ENCODE data around the gene C12orf42.

Gene C12orf42

DNA sequence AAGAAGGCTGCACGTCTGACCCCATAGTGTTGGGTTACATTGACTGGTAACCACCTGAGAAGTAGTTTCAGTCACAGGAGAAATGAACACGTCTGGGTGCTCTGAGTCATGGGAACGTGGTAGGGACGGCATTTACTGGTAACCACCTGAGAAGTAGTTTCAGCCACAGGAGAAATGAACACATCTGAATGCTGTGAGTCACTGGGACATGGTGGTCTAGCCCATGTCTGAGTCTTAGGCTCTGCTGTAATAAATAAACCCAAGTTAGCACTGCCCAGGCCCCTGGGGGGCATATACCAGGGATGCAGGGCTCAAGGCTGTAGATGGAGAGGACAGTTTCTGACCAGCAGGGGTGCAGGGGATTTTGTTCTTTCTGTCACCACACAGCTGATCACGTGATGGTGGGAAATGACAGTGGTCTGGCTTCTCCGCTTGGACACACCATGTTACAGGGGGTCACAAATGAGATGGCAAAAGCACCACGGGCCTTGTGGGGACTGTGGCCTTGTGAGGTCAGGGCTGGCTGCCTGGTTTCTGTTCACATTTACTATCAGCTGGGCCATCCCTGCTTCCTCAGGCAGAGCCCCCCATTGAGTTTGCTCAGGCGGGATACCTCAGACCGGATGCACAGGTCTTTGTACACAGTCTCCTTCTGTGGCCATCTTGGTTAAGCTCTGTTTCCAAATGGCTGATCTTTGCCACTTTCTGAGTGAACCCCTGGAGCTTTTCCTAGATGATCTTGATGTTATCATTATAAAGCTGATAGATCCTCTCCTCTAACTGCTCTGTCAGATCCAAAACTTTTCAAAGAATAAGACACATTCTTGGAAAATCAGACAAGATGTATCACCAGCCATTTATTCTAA is 9.8 kb upstream of the C12orf42 start:
- peak; percentile 96 for ATAC-seq
- Mint-ChIP-seq H3K4me1 (peaks cover 37% of the 10 kb centered on the region), H3K4me3 (peak overlapping the region; percentile 48), H3K27ac (peak overlapping the region; percentile 92), H3K27me3 (no peaks in the 10 kb centered on the region), H3K9me3 (no peaks in the 10 kb centered on the region), H3K36me3 (no peaks in the 10 kb centered on the region)

DNA sequence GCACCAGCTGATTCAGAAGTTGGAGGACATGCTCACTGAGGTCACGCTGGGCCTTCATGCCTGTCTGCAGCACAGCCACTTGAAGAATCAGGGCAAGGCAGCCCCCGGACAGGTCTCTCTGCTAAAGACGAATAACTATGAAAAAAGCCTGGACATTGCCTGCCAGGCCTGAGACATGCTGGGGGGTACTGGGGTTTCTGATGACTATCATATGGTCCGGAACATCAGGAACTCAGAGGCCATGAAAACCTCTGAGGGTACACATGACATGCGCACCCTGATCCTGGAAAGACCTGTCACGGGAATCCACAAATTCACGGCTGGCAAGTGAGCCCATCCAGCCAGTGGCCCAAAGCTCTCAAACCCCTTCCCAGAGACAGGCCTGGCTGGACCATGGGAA is 8.8 kb upstream of the C12orf42 start:
- H3K4me1 Mint-ChIP-seq, result peaks cover 47% of the 10 kb centered on the region
- H3K27me3 Mint-ChIP-seq, result no peaks in the 10 kb centered on the region
- H3K27ac Mint-ChIP-seq, result peak overlapping the region; percentile 92
- no peaks in the 10 kb centered on the region for H3K9me3 Mint-ChIP-seq
- H3K4me3 Mint-ChIP-seq, result no peak overlapping the region
- ATAC-seq, result no peak
- H3K36me3 Mint-ChIP-seq, result no peaks in the 10 kb centered on the region

DNA sequence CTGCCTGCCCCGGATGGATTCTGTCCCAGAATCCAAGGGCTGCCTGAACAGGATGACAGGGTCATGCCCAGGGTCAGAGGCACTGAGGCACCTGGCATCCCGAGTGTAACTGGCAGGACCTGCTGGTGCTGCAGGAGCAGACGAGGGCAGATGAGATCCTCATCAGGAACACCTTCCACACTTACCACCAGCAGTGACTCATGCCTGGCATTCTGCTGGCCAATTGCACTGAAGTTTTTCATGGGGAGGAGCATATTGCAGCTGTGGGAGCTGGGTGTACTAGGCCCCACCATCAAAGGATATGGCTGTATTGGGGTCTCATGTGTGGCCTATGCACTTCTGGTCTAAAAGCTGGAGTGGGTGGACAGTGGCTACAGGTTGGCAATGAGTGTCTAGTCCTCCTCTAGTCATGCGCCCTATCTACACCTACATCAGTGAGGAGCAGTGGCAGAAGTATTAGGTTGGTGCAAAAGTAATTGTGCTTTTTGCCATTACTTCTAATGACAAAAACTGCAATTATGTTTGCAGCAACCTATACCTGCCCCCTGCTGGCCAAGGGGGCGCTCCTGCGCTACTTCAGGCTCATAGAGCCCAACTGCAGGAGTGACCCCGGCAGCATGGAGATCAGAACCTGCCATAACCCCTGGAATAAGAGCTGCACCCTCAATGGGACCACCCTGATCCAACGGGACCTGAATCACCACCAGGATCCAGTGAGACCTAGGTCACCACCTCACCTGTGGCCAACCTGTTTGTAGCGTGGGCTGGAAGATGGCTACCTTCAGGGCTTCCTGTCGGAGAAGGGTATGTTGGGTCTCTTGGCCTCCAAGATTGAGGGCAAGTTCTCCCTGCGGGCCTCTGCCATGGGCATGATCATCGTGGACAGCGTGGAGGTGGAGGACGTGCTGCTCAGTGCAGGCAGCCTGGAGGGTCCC is 8.0 kb upstream of the C12orf42 start:
- H3K4me3 Mint-ChIP-seq, result no peak overlapping the region
- H3K36me3 Mint-ChIP-seq, result no peaks in the 10 kb centered on the region
- H3K27ac Mint-ChIP-seq, result peak overlapping the region; percentile 92
- H3K4me1 Mint-ChIP-seq, result peaks cover 55% of the 10 kb centered on the region
- no peaks in the 10 kb centered on the region for H3K27me3 Mint-ChIP-seq
- H3K9me3 Mint-ChIP-seq, result no peaks in the 10 kb centered on the region
- ATAC-seq, result no peak

DNA sequence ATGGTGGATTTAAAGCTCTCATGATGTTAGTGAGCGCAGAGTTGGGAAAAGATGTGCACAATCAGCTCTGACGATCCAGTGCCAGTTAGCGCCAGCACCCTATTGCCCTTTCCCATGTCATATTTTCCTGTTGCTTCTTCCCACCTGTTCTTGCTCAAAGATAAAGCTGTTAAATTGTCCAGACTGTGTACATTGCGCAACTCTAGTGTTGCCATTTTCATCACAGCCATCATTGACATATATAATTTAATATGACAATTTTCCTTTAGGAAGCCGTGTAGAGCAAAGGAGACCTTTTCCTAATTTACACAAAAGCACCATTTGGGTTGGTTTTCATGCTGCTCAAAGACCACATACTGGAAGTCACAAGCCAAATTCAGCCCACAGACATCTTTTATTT is 5.7 kb upstream of the C12orf42 start:
- H3K27me3 Mint-ChIP-seq, result no peaks in the 10 kb centered on the region
- peak overlapping the region; percentile 99 for H3K27ac Mint-ChIP-seq
- ATAC-seq, result no peak
- peaks cover 68% of the 10 kb centered on the region for H3K4me1 Mint-ChIP-seq
- no peak overlapping the region for H3K4me3 Mint-ChIP-seq
- H3K9me3 Mint-ChIP-seq, result peaks cover 7% of the 10 kb centered on the region
- no peaks in the 10 kb centered on the region for H3K36me3 Mint-ChIP-seq

DNA sequence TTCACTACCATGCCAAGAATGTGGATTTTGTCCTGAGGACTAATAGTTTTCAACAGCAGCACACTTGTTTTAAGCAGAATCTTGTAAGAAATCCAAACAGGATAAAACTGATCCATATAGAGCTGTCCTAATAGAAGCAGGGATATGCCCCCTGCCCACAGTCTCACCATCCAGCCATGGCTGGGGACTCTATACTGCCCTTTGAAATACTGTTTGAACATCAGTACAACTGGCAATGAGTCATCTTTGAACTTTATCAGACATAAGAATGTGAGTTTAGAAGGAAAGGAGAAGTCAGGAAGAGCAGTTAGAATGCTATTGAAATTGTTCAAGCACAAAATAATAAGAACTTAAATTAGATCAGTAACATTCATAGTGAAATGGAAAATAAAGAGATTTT is 3.8 kb upstream of the C12orf42 start:
- Mint-ChIP-seq H3K4me3 (no peak overlapping the region), H3K9me3 (peaks cover 7% of the 10 kb centered on the region), H3K27me3 (no peaks in the 10 kb centered on the region), H3K36me3 (no peaks in the 10 kb centered on the region), H3K4me1 (peaks cover 66% of the 10 kb centered on the region), H3K27ac (peak overlapping the region; percentile 99)
- ATAC-seq, result peak; percentile 54

DNA sequence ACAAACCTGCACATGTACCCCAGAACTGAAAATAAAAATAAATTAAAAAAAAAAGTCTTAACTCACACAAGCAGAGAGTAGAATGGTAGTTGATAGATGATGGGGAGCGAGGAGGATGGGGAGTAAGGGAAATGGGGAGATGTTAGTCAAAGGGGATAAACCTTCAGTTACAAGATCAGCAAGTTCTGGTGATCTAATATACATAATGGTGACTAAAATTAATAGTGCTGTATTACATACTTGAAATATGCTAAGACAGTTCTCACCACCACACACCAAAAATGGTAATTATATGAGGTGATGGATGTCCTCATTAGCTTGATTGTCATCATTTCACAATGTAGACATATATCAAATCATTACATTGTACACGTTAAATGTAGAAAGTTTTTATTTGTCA is 3.2 kb upstream of the C12orf42 start:
- Mint-ChIP-seq H3K4me3 (peak overlapping the region; percentile 36), H3K36me3 (no peaks in the 10 kb centered on the region), H3K27ac (peak overlapping the region; percentile 99), H3K4me1 (peaks cover 66% of the 10 kb centered on the region), H3K27me3 (no peaks in the 10 kb centered on the region), H3K9me3 (peaks cover 7% of the 10 kb centered on the region)
- ATAC-seq, result peak; percentile 18

DNA sequence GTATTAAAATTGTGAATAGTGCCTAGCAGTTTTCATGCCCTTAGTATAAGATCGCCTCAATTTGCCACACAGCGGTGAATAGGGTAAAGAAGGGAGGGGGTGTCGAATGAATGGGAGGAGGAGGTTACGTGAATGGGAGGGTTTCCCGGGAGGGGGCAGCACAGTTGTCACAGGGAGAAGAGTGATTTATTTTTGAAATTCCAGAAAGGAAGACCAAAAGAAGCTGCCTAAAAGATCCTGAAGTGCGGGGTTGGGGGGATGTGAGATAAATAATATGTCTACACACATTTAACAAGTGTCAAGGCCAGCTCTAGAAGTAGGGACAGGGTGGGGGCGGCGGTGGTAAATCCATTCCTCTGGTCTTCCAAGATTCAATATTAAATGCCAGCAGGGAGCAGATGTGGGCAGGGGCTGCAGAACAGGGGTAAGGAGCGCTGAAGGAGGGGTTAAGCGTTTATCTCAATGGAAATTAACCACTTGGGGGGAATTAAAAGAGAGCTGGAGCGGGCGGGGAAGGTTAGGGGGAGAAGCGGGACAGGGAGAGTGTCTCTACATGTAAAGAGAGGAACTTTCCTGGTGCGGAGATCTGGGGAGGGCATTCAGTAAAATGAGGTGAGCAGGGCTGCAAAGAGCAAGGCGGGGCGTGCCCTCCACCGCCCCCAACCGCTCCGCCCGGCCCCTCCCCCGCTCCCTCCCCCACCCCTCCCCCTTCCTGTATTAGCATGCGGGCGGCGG is 867 bp downstream of the C12orf42 start:
- H3K4me3 Mint-ChIP-seq, result peak overlapping the region; percentile 95
- H3K4me1 Mint-ChIP-seq, result peaks cover 43% of the 10 kb centered on the region
- peaks cover 7% of the 10 kb centered on the region for H3K9me3 Mint-ChIP-seq
- no peaks in the 10 kb centered on the region for H3K36me3 Mint-ChIP-seq
- ATAC-seq, result no peak
- H3K27me3 Mint-ChIP-seq, result no peaks in the 10 kb centered on the region
- H3K27ac Mint-ChIP-seq, result peak overlapping the region; percentile 91

DNA sequence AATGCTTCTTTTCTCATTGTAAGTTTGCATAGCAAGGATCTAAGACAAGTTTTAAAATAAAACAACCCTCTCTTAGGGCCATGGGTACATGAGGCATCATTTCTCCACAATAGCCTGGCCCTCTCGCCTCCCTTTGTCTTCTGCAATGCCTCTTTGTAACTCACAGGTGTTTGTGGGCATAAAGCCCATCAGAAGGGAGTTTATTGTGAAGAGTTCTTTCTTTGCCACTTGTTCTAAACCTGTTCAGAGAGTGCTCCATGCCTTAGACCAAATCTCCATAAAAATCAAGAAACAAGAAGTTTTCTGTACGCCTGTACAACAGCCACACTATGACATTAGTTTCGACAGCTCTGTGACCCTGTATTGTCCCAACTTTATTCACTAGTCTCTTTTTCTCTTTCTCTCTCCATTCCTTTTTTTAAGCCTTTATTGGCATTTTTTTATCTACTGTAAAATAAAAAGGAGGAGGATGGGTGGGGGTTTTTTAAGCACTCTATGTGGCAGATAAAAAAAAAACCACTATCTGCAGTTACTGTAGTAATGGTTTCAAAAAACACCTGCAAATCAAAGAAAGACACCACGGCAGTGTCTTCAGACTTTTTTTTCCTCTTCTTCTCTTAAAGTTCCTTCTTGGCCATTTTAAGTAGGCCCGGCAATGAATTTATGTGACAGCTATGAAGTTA is 1.6 kb downstream of the C12orf42 start:
- Mint-ChIP-seq H3K4me1 (peaks cover 36% of the 10 kb centered on the region), H3K27ac (peak overlapping the region; percentile 91), H3K27me3 (no peaks in the 10 kb centered on the region), H3K4me3 (peak overlapping the region; percentile 95), H3K9me3 (peaks cover 7% of the 10 kb centered on the region), H3K36me3 (no peaks in the 10 kb centered on the region)
- ATAC-seq, result no peak

DNA sequence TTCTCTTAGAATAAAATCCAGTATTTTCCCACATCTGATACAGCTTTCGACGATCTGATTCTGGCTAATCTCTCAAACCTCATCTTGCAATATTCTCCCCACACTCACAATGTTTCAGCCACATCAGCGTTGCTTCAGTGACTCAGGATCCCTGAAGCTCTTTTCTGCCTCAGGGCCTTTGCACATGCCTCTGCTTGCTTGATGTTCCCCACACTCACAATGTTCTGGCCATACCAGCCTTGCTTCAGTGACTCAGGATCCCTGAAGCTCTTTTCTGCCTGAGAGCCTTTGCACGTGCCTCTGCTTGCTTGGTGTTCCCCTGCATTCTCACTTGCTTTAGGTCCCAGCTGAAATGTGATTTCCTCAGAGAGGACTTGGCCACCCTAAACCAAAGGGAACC is 2.6 kb downstream of the C12orf42 start:
- H3K9me3 Mint-ChIP-seq, result peaks cover 10% of the 10 kb centered on the region
- no peak for ATAC-seq
- no peaks in the 10 kb centered on the region for H3K27me3 Mint-ChIP-seq
- H3K4me1 Mint-ChIP-seq, result peaks cover 30% of the 10 kb centered on the region
- H3K27ac Mint-ChIP-seq, result peak overlapping the region; percentile 91
- H3K36me3 Mint-ChIP-seq, result peaks cover 7% of the 10 kb centered on the region
- H3K4me3 Mint-ChIP-seq, result no peak overlapping the region

DNA sequence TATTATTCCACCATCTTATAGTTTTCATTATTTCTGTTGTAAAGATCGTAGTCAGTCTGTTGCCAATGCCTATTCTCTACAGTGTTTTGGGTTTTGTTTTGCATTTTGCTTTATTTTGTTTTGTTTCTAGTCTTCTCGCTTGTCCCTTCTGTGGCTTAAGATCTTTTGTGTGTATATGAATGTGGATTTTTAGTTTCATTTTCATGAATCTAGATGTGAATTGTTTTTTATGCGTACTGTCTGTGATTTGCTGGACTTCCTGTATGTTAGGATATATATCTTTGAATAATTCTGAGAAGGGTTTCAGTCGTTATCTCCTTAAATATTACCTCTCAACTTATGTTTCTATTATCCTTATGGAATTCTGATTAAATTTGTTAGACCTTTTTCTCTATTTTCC is 13.4 kb downstream of the C12orf42 start:
- peaks cover 8% of the 10 kb centered on the region for H3K36me3 Mint-ChIP-seq
- peaks cover 17% of the 10 kb centered on the region for H3K9me3 Mint-ChIP-seq
- ATAC-seq, result no peak
- no peaks in the 10 kb centered on the region for H3K27me3 Mint-ChIP-seq
- H3K27ac Mint-ChIP-seq, result peak overlapping the region; percentile 67
- peaks cover 11% of the 10 kb centered on the region for H3K4me1 Mint-ChIP-seq
- peak overlapping the region; percentile 48 for H3K4me3 Mint-ChIP-seq

DNA sequence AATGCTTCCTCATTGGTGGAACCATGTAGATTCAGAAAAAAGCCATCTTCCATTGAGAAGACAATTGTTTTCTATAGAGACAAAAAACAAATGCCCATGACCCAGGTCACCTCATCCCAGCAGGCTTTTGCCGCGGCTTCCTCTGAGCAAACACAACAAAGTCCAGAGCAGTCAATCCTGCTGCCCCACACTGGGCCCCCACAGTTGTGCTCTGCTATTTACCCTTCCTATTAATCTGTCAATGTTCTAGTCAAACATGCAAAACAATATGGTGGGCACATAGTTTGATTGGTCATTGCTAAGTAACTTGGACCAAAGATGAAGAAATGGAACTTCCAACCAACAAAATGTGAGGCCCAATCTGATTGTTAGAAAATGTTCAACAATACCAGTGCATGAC is 20.7 kb downstream of the C12orf42 start:
- no peaks in the 10 kb centered on the region for H3K27me3 Mint-ChIP-seq
- no peak for ATAC-seq
- no peak overlapping the region for H3K4me3 Mint-ChIP-seq
- H3K4me1 Mint-ChIP-seq, result peaks cover 8% of the 10 kb centered on the region
- no peak overlapping the region for H3K27ac Mint-ChIP-seq
- peaks cover 10% of the 10 kb centered on the region for H3K9me3 Mint-ChIP-seq
- H3K36me3 Mint-ChIP-seq, result no peaks in the 10 kb centered on the region

DNA sequence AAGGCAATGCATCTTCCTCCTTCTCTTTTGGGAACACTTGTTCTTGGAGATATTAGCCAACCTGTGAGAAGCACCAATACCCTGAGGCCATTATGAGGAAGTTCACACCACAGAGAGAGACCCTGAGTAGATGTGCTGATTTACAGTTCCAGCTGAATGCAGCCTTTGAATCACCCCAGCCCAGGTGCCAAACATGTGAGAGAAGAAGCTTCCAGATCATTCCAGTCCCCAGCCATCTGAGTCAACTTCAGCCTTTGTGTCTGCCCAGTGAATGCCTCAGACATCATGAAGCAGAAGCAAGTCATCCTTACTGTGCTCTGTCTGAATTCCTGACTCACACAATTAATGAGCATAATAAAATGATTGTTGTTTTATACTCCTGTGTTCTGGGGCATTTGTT is 25.1 kb downstream of the C12orf42 start:
- ATAC-seq, result peak; percentile 67
- H3K4me1 Mint-ChIP-seq, result peaks cover 24% of the 10 kb centered on the region
- no peaks in the 10 kb centered on the region for H3K36me3 Mint-ChIP-seq
- peak overlapping the region; percentile 27 for H3K27ac Mint-ChIP-seq
- no peaks in the 10 kb centered on the region for H3K27me3 Mint-ChIP-seq
- H3K9me3 Mint-ChIP-seq, result no peaks in the 10 kb centered on the region
- H3K4me3 Mint-ChIP-seq, result no peak overlapping the region

DNA sequence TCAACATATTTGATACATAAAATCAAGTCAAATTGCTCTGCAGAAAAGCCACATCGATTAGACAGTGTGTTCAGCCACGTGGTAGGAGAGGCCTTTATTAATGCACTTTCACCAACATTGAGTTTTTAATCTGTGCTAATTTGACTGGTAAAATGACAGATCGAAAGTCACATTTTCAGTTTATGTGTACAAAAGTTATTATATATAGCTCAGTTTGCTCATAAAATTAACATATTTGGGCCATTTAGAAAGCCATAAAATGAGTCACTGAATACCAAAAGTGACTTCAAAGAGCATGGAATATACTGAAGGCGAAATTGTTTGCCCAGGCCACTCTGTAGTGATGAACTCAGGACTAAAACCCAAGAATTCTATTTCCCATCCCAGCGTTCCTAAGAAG is 26.0 kb downstream of the C12orf42 start:
- Mint-ChIP-seq H3K4me3 (no peak overlapping the region), H3K36me3 (no peaks in the 10 kb centered on the region), H3K27me3 (no peaks in the 10 kb centered on the region), H3K4me1 (peaks cover 30% of the 10 kb centered on the region), H3K9me3 (no peaks in the 10 kb centered on the region), H3K27ac (peak overlapping the region; percentile 27)
- ATAC-seq, result no peak

DNA sequence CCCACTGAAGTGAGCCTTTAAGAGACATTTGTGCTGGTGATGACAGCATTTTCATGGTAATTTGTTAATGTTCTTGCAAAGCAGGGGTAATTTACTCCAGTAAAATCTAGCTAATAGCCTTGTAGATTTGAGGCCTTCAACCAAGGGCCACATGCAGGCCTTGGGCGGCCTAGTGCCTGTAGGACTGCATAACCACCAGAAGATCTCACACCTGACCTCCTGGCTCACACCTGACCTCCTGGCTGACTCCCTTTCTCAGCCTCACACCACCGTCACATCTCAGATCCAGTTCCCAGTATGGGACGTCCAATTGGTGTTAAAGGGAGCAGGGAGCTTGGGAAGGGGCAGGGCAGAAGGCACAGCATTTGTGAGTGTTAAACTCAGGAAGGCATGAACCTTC is 26.9 kb downstream of the C12orf42 start:
- H3K27ac Mint-ChIP-seq, result no peak overlapping the region
- H3K4me3 Mint-ChIP-seq, result no peak overlapping the region
- H3K36me3 Mint-ChIP-seq, result no peaks in the 10 kb centered on the region
- no peak for ATAC-seq
- no peaks in the 10 kb centered on the region for H3K9me3 Mint-ChIP-seq
- peaks cover 30% of the 10 kb centered on the region for H3K4me1 Mint-ChIP-seq
- no peaks in the 10 kb centered on the region for H3K27me3 Mint-ChIP-seq

Data from stimulated activated memory B cell treated with anti-CD40 and anti-IgM and Interleukin-4, amounts not matched to agents 10 μg/mL and 1 μg/mL and 100 μg/mL, for 72 hours (primary cell).